ENCODE results near the gene SERPINC1. TPM values are rescaled to one million over a fixed set of nuclear protein-coding genes. Genes with fewer than 3 reads are reported as not detected.
A peak's percentile ranks its signal among the peaks of the same experiment; 100 is the strongest.
"Not testable (repeated sequence)": the region's sequence is repeated elsewhere in the genome, so short reads cannot be mapped to it uniquely, and the experiment has no call there.

SERPINC1 gene
- total and polyA plus RNA-seq, 7 experiments from 2014 or later = 0.25 to 0.32 TPM; not detected in 5

- POLR2A ChIA-PET = no interaction called here
- Histone ChIP-seq H3K27me3 (ENCODE audit: control insufficient read depth in 2 of 2, insufficient read depth in 2 of 2, low read length in 2 of 2) (no peaks in the 10 kb centered on the region), H3K27ac (ENCODE audit: low read depth, low read length) (no peak overlapping the region), H3K36me3 (ENCODE audit: control insufficient read depth in 2 of 3, insufficient read depth in 3 of 3, low read length in 3 of 3) (peaks cover 5 to 26% (median 8%) of the 10 kb centered on the region in 3 experiments), H3K4me3 (ENCODE audit: low read length) (no peak overlapping the region), H3K4me1 (ENCODE audit: control insufficient read depth in 2 of 2, insufficient read depth in 2 of 2, low read length in 2 of 2) (peaks cover 17 to 19% of the 10 kb centered on the region in 2 donors), H3K9me3 (ENCODE audit: control insufficient read depth in 2 of 3, low read length in 3 of 3) (no peaks in the 10 kb centered on the region)
- no peaks in the 10 kb centered on the region for H3K27me3 Mint-ChIP-seq
- peaks cover 8 to 54% (median 33%) of the 10 kb centered on the region in 7 donors for H3K4me1 Mint-ChIP-seq
- ATAC-seq (peak; percentile 31), DNase-seq (no peak)
- CTCF ChIA-PET = no interaction called here
- peak overlapping the region in 4 of 10 donors; percentile 9 to 34 (median 24) for H3K4me3 Mint-ChIP-seq
- no peaks in the 10 kb centered on the region for H3K9me3 Mint-ChIP-seq
- H3K27ac Mint-ChIP-seq = peak overlapping the region in 4 of 9 donors; percentile 20 to 76 (median 45)
- intact Hi-C loops (cut with micrococcal nuclease) = no loop called here
- peaks cover 18 to 60% (median 53%) of the 10 kb centered on the region in 5 donors for H3K36me3 Mint-ChIP-seq
Observed at GRCh38 chr1:173886746-173887611, 30.1 kb downstream of the SERPINC1 start.

GRCh38 chr1:173884701-173885100 lies 32.4 kb downstream of the SERPINC1 start:
- POLR2A ChIA-PET = no interaction called here
- peaks cover 8 to 36% (median 25%) of the 10 kb centered on the region in 7 donors for H3K4me1 Mint-ChIP-seq

GRCh38 chr1:173881117-173881516 lies 36.0 kb downstream of the SERPINC1 start:
- POLR2A ChIA-PET; H3K9me3 Mint-ChIP-seq; H3K4me3 ChIP-seq (ENCODE audit: low read length); H3K27me3 ChIP-seq (ENCODE audit: control insufficient read depth in 2 of 2, insufficient read depth in 2 of 2, low read length in 2 of 2); H3K27ac ChIP-seq (ENCODE audit: low read depth, low read length); intact Hi-C loops (cut with micrococcal nuclease); H3K27ac Mint-ChIP-seq; DNase-seq; H3K4me3 Mint-ChIP-seq; CTCF ChIA-PET; ATAC-seq; H3K27me3 Mint-ChIP-seq; H3K9me3 ChIP-seq (ENCODE audit: control insufficient read depth in 2 of 3, low read length in 3 of 3); H3K4me1 ChIP-seq (ENCODE audit: control insufficient read depth in 2 of 2, insufficient read depth in 2 of 2, low read length in 2 of 2): not testable (repeated sequence)
- peaks cover 12 to 62% (median 43%) of the 10 kb centered on the region in 5 donors for H3K36me3 Mint-ChIP-seq
- H3K36me3 ChIP-seq (ENCODE audit: control insufficient read depth in 2 of 3, insufficient read depth in 3 of 3, low read length in 3 of 3) = peaks cover 0 to 39% (median 10%) of the 10 kb centered on the region in 3 experiments
- H3K4me1 Mint-ChIP-seq = peaks cover 0 to 19% (median 6%) of the 10 kb centered on the region in 7 donors

More at GRCh38 chr1:173884701-173885100, 32.4 kb downstream of the SERPINC1 start:
- no peak for DNase-seq
- no peak overlapping the region for H3K4me3 ChIP-seq (ENCODE audit: low read length)
- Mint-ChIP-seq H3K36me3 (peaks cover 18 to 58% (median 44%) of the 10 kb centered on the region in 5 donors), H3K27me3 (no peaks in the 10 kb centered on the region), H3K4me3 (no peak overlapping the region), H3K9me3 (peaks cover 0 to 4% (median 0%) of the 10 kb centered on the region in 11 donors), H3K27ac (no peak overlapping the region)
- peaks cover 5 to 29% (median 8%) of the 10 kb centered on the region in 3 experiments for H3K36me3 ChIP-seq (ENCODE audit: control insufficient read depth in 2 of 3, insufficient read depth in 3 of 3, low read length in 3 of 3)
- no peaks in the 10 kb centered on the region for H3K27me3 ChIP-seq (ENCODE audit: control insufficient read depth in 2 of 2, insufficient read depth in 2 of 2, low read length in 2 of 2)
- H3K4me1 ChIP-seq (ENCODE audit: control insufficient read depth in 2 of 2, insufficient read depth in 2 of 2, low read length in 2 of 2) = peaks cover 17 to 19% of the 10 kb centered on the region in 2 donors
- no peak overlapping the region for H3K27ac ChIP-seq (ENCODE audit: low read depth, low read length)
- intact Hi-C loops (cut with micrococcal nuclease) = no loop called here
- no peaks in the 10 kb centered on the region for H3K9me3 ChIP-seq (ENCODE audit: control insufficient read depth in 2 of 3, low read length in 3 of 3)
- CTCF ChIA-PET = interaction anchor here (0.6 kb wide), 1 partner anchor 21 kb away, joined by 3 read pairs; no protein-coding TSS in a partner anchor
- ATAC-seq = no peak

- H3K4me3 Mint-ChIP-seq = no peak overlapping the region
- H3K36me3 ChIP-seq (ENCODE audit: control insufficient read depth in 2 of 3, insufficient read depth in 3 of 3, low read length in 3 of 3) = peaks cover 0 to 40% (median 8%) of the 10 kb centered on the region in 3 experiments
- H3K27ac Mint-ChIP-seq = peak overlapping the region in 1 of 9 donors; percentile 29
- no peaks in the 10 kb centered on the region for H3K4me1 ChIP-seq (ENCODE audit: control insufficient read depth in 2 of 2, insufficient read depth in 2 of 2, low read length in 2 of 2)
- H3K9me3 ChIP-seq (ENCODE audit: control insufficient read depth in 2 of 3, low read length in 3 of 3) = no peaks in the 10 kb centered on the region
- intact Hi-C loops (cut with micrococcal nuclease) = no loop called here
- no peak for ATAC-seq
- H3K27me3 Mint-ChIP-seq = no peaks in the 10 kb centered on the region
- H3K36me3 Mint-ChIP-seq = peaks cover 10 to 66% (median 49%) of the 10 kb centered on the region in 5 donors
- no peak overlapping the region for H3K27ac ChIP-seq (ENCODE audit: low read depth, low read length)
- H3K4me3 ChIP-seq (ENCODE audit: low read length) = no peak overlapping the region
- ChIA-PET CTCF (no interaction called here), POLR2A (interaction anchor here (0.7 kb wide), 1 partner anchor 331 kb away, joined by 3 read pairs; no protein-coding TSS in a partner anchor)
- DNase-seq = no peak
- H3K9me3 Mint-ChIP-seq = peaks cover 0 to 4% (median 0%) of the 10 kb centered on the region in 11 donors
- H3K4me1 Mint-ChIP-seq = peaks cover 0 to 19% (median 7%) of the 10 kb centered on the region in 7 donors
- H3K27me3 ChIP-seq (ENCODE audit: control insufficient read depth in 2 of 2, insufficient read depth in 2 of 2, low read length in 2 of 2) = no peaks in the 10 kb centered on the region
Observed at GRCh38 chr1:173878251-173878650, 38.9 kb downstream of the SERPINC1 start.

GRCh38 chr1:173876732-173877131 lies 40.4 kb downstream of the SERPINC1 start:
- CTCF ChIA-PET = no interaction called here
- peaks cover 6 to 30% (median 17%) of the 10 kb centered on the region in 7 donors for H3K4me1 Mint-ChIP-seq
- intact Hi-C loops (cut with micrococcal nuclease) = no loop called here
- Histone ChIP-seq H3K4me1 (ENCODE audit: control insufficient read depth in 2 of 2, insufficient read depth in 2 of 2, low read length in 2 of 2) (peaks cover 0 to 4% of the 10 kb centered on the region in 2 donors), H3K27me3 (ENCODE audit: control insufficient read depth in 2 of 2, insufficient read depth in 2 of 2, low read length in 2 of 2) (no peaks in the 10 kb centered on the region), H3K36me3 (ENCODE audit: control insufficient read depth in 2 of 3, insufficient read depth in 3 of 3, low read length in 3 of 3) (peaks cover 0 to 40% (median 8%) of the 10 kb centered on the region in 3 experiments), H3K9me3 (ENCODE audit: control insufficient read depth in 2 of 3, low read length in 3 of 3) (no peaks in the 10 kb centered on the region), H3K27ac (ENCODE audit: low read depth, low read length) (no peak overlapping the region), H3K4me3 (ENCODE audit: low read length) (no peak overlapping the region)
- POLR2A ChIA-PET = interaction anchor here (1.4 to 1.6 kb wide), 2 partner anchors 9 to 146 kb away, joined by 4 to 7 read pairs; partner anchors contain the start of genes GAS5, RC3H1 and ZBTB37
- ATAC-seq (no peak), DNase-seq (no peak)
- no peak overlapping the region for H3K27ac Mint-ChIP-seq
- H3K4me3 Mint-ChIP-seq = no peak overlapping the region
- H3K27me3 Mint-ChIP-seq = no peaks in the 10 kb centered on the region
- peaks cover 0 to 4% (median 0%) of the 10 kb centered on the region in 11 donors for H3K9me3 Mint-ChIP-seq
- peaks cover 10 to 69% (median 53%) of the 10 kb centered on the region in 5 donors for H3K36me3 Mint-ChIP-seq

- ChIA-PET CTCF (no interaction called here), POLR2A (interaction anchor here (1.3 kb wide), 1 partner anchor 46 kb away, joined by 3 read pairs; the partner anchor contains the start of gene CENPL)
- H3K4me1 Mint-ChIP-seq = peaks cover 33 to 66% (median 55%) of the 10 kb centered on the region in 7 donors
- peak overlapping the region in 6 of 9 donors; percentile 23 to 95 (median 78) for H3K27ac Mint-ChIP-seq
- H3K27me3 Mint-ChIP-seq = peaks cover 0 to 4% (median 0%) of the 10 kb centered on the region in 5 donors
- Histone ChIP-seq H3K4me3 (ENCODE audit: low read length) (no peak overlapping the region), H3K36me3 (ENCODE audit: control insufficient read depth in 2 of 3, insufficient read depth in 3 of 3, low read length in 3 of 3) (peaks cover 0 to 32% (median 8%) of the 10 kb centered on the region in 3 experiments), H3K4me1 (ENCODE audit: control insufficient read depth in 2 of 2, insufficient read depth in 2 of 2, low read length in 2 of 2) (peaks cover 29 to 34% of the 10 kb centered on the region in 2 donors), H3K27me3 (ENCODE audit: control insufficient read depth in 2 of 2, insufficient read depth in 2 of 2, low read length in 2 of 2) (no peaks in the 10 kb centered on the region), H3K27ac (ENCODE audit: low read depth, low read length) (peak overlapping the region; percentile 43), H3K9me3 (ENCODE audit: control insufficient read depth in 2 of 3, low read length in 3 of 3) (no peaks in the 10 kb centered on the region)
- ATAC-seq = no peak
- intact Hi-C loops (cut with micrococcal nuclease) = no loop called here
- H3K36me3 Mint-ChIP-seq = peaks cover 4 to 42% (median 34%) of the 10 kb centered on the region in 5 donors
- DNase-seq = no peak
- peak overlapping the region in 8 of 10 donors; percentile 15 to 96 (median 59) for H3K4me3 Mint-ChIP-seq
- peaks cover 0 to 5% (median 0%) of the 10 kb centered on the region in 11 donors for H3K9me3 Mint-ChIP-seq
Observed at GRCh38 chr1:173871500-173871899, 45.6 kb downstream of the SERPINC1 start.
